T-helper 9 cell (primary cell): ENCODE results near the gene WSCD1.

Experiments
- DNase-seq: peaks from one replicate; pipeline ENCODE4 v3.0.0-alpha.2; 2020
- total RNA-seq, 2 donors: gene quantifications; one replicate each; lab custom pipeline; 2026; lab: John Stamatoyannopoulos, UW

WSCD1 gene
- 0 reads per million in 2 donors for total RNA-seq

GRCh38 chr17:6069539-6070429 is at the start of gene WSCD1:
TSS of gene WSCD1 (plus strand) at chr17:6070379. CDS start at chr17:6080659, 10,280 bp downstream.
- DNase-seq: no peak

- DNase-seq: no peak
These were observed 49.2 kb upstream of the WSCD1 start for GRCh38 chr17:6021011-6021400.

- no peak for DNase-seq
These were observed 48.6 kb upstream of the WSCD1 start for GRCh38 chr17:6021627-6022026.

GRCh38 chr17:6023036-6023831 is 46.9 kb upstream of the WSCD1 start:
- DNase-seq: no peak

GRCh38 chr17:6024576-6024975 is 45.6 kb upstream of the WSCD1 start:
- no peak for DNase-seq

- DNase-seq: no peak
These were observed 42.7 kb upstream of the WSCD1 start for GRCh38 chr17:6027342-6028024.

- DNase-seq: no peak
These were observed 41.9 kb upstream of the WSCD1 start for GRCh38 chr17:6028294-6028693.

- no peak for DNase-seq
These were observed 34.3 kb upstream of the WSCD1 start for GRCh38 chr17:6035801-6036394.

GRCh38 chr17:6040504-6040903 is 29.7 kb upstream of the WSCD1 start:
- DNase-seq: no peak

- DNase-seq: no peak
These were observed 28.9 kb upstream of the WSCD1 start for GRCh38 chr17:6041246-6041645.

- DNase-seq: no peak
These were observed 26.8 kb upstream of the WSCD1 start for GRCh38 chr17:6043405-6043804.

- no peak for DNase-seq
These were observed 25.9 kb upstream of the WSCD1 start for GRCh38 chr17:6044261-6044660.

- no peak for DNase-seq
These were observed 24.4 kb upstream of the WSCD1 start for GRCh38 chr17:6045621-6046357.

- no peak for DNase-seq
These were observed 23.7 kb upstream of the WSCD1 start for GRCh38 chr17:6046431-6046830.

GRCh38 chr17:6046931-6047330 is 23.2 kb upstream of the WSCD1 start:
- DNase-seq: no peak

GRCh38 chr17:6047966-6048365 is 22.2 kb upstream of the WSCD1 start:
- DNase-seq: no peak

- no peak for DNase-seq
These were observed 21.7 kb upstream of the WSCD1 start for GRCh38 chr17:6048486-6048885.

GRCh38 chr17:6052926-6053325 is 17.3 kb upstream of the WSCD1 start:
- DNase-seq: no peak

- DNase-seq: no peak
These were observed 15.8 kb upstream of the WSCD1 start for GRCh38 chr17:6054372-6054771.

GRCh38 chr17:6056104-6056503 is 14.1 kb upstream of the WSCD1 start:
- DNase-seq: no peak

GRCh38 chr17:6057562-6057961 is 12.6 kb upstream of the WSCD1 start:
- DNase-seq: no peak

- DNase-seq: no peak
These were observed 10.8 kb upstream of the WSCD1 start for GRCh38 chr17:6059406-6059805.
